ENCODE measurements around the gene MYH10.
A peak's percentile ranks its signal among the peaks of the same experiment; 100 is the strongest.

Gene MYH10

DNA sequence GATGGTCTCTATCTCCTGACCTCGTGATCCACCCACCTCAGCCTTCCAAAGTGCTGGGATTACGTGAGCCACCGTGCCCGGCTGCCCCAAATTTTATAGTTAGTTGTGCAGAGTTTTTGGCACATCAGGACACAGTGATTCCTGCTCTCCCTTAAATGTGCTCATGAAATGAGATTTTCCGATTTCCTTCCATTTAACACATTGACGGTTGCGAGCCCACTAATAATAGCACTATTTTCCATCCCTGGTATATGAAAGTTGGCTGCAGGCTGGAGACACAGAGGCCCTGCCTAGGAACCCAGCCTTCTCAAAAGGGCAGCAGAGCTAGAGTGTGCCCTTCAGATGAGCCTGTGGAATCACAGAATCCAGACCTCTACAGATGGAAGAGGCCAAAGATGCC lies 17.4 kb upstream of the MYH10 start:
- no peak for DNase-seq

DNA sequence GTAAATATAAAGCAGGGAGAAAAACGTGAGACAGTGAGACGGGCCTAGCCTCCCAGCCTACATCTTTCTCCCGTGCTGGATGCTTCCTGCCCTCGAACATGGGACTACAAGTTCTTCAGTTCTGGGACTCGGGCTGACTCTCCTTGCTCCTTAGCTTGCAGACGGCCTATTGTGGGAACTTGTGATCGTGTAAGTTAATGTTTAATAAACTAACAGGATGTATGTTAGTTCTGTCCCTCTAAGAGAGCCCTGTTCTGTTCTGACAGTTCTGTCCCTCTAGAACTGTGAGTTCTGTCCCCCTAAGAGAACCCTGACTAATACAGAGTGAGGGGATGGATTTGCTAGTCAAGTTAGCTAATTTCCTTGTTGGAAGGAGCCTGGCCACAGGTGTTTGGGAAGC lies 16.7 kb upstream of the MYH10 start:
- no peak for DNase-seq

DNA sequence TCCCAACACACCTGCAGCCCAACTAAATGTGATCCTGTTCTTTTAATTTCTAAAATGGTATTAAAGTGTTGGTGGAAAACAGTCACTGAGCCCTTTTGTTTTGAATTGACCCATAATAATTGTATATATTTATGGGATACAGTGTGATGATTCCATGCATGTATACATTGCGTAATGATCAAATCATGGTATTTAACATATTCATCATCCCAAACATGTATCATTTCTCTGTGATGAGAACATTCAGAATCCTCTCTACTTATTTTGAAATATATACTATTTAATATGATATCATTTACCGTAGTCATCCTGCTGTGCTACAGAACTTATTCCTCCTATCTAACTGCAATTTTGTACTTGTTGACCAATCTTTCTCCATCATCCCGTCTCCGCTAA lies 14.0 kb upstream of the MYH10 start:
- DNase-seq = no peak

DNA sequence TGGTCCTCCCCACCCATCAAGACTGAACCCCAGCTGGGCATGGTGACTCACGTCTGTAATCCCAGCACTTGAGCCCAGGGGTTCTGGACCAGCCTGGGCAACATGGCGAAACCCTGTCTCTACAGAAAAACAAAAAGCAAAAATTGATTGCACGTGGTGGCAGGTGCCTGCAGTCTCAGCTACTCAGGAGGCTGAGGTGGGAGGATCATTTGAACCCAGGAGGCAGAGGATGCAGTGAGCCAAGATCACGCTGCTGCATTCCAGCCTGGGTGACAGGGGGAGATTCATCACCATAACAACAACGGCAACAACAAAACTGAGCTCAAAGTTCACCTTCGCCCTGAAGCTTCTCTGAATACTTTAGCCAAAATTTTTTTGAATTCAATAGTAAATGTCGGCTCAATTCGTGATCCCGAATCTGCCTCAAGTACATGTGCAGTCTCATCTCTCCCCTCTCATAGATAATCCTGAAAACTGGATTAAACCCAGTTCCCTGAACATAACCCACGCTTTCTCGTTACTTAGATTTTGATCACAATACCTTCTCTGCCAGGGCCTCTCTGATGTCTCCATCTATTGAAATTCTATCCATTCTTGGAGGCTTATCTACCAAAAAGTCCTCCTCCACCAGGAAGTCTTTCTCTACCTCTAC lies 13.5 kb upstream of the MYH10 start:
- no peak for DNase-seq

DNA sequence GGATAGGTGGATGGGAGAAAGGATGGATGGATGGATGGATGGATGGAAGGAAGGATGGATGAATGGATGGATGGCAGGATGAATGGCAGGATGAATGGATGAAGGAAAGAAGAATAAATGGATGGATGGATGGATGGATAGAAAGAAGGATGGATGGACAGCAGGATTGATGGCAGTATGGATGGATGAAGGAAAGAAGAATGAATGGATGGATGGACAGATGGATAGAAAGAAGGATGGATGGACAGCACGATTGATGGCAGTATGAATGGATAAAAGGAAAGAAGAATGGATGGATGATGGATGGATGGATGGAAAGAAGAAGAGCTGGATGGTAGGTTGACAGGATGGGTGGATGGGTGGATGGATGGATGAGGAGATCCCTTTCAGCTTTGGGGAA lies 9.2 kb upstream of the MYH10 start:
- DNase-seq = no peak

DNA sequence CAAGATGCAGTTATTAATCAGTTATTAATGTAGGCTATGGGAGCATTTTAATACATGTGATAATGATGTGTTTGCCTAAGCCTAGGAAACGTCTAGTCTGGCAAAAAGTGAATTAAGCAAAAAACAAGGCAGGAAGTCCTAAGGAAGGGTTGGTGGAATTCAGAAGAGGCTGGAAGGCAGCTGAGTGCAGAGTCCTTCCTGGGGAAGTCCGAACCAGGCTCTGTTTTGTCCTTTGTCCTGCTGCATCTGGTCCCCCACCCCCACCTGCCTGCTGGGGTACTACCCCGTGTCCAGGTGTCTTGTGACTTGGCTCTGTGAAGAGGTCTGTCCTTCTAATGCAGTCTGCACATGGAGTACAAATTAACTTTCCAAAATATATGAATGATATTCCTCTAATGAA lies 1.5 kb upstream of the MYH10 start:
- no peak for DNase-seq

DNA sequence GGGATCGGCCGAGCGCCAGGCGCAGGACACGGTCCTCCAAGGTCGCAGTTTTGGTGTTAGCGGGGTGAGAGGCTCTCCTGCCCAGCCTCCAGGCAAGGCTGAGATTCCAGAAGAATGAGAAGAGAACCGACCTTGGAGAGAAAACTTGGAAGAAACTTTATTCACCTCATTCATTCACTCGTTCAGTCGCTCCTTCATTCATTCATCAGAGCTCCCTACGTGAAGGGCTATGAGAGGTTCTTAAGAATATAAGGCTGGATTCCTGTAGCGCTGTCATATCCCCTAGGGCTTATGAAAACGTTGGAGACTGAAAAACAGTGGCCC lies 991 bp upstream of the MYH10 start:
- no peak for DNase-seq

DNA sequence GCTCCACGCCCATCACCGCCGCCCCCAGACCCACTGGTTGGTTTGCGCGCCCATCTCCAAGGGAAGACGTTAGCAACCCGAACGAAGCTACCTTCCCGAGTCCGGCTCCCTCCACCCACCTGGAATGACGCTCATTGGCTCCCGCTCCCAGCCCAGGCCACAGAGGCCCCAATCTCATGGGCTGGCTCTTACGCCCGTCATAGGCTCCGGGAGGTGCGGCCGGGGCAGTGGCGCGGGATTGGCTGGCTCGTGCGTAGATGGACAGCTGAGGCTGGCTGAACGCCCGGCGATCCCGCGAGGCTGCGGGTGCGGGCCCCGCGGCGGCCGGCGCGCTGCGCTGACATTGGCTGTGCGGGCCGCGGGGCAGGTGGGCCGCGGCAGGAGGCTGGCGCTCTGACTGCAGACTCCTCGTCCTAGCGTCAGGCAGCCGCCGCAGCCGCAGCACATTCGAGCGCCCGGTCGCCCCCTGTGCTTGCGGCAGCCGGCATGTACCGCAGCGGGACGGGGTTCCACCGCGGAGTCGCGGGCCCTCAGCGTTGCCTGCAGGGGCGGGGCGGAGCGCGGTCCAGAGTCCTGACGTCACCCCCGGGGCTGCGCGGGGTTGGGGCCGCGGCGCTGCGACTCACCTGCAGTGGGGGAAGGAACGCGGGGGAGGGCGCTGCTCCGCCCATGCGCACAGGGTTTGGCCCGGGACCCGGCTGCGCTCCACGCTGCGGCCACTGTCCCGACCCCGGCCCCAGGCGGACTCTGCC lies 453 bp upstream of the MYH10 start:
- DNase-seq = peak; percentile 88

DNA sequence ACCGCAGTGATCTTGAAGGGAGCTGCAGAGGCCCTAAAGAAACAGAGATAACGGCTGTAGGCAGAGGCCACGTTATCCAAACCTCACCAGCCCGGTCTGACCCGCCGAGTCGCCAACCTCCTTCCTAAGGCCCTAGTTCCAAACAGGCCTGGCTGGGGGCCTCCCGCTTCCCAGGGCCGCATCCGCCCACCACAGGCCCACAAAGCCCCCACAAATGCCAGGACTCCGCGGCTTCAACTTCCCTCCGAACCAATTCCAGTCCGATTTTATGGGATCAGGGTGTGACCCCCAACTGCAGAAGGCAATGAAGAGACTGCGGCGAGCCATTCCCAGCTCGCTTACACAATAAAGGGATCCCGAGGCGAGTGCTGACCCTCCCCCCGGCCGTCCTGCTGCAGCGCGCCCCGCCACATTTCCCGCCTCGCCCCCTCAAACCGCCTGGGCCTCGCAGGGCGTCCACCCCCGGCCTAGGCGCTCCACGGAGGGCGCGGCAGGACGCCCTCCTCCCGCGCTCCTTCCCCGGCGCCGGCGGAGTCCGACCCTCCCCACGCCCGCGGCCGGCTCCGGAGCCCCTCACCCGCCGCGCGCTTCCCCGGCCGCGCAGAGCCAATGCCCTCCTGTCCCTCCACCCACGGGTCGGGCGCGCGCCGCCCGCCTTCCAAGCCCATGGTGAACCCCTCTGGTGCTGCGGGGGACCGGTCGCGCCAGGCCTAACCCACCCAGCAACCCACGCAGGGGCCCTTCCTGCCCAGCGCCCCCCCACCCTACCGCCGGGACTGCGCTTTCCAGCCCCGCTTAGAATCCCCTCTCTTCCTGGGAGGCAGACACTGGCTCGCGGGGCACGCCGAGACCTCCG lies 926 bp downstream of the MYH10 start:
- DNase-seq = no peak

DNA sequence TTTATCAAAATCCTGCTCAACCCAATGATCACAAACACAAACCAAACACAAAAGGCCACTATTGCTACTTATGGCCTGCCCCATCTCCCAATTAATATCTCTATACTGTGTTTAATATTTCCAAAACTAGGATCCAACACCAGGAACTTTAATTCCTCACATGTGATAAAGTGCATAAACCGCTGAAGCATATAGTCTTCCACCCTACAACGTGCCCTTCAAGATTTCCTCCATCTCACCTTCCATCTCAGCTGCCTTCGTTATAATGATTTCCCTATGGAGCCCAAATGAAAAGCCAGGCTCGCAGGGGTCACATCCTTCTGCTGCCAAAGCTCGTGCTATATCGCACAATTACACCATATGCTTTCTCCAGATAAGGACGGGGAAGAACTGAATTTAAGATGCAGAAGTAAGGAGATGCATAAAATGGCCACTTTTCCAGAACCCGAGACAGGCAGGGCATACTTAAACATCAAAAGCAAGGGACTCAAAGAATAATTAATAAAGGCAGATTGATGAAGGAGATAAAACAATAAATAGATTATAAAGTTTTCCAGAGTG lies 1.8 kb downstream of the MYH10 start:
- no peak for DNase-seq

DNA sequence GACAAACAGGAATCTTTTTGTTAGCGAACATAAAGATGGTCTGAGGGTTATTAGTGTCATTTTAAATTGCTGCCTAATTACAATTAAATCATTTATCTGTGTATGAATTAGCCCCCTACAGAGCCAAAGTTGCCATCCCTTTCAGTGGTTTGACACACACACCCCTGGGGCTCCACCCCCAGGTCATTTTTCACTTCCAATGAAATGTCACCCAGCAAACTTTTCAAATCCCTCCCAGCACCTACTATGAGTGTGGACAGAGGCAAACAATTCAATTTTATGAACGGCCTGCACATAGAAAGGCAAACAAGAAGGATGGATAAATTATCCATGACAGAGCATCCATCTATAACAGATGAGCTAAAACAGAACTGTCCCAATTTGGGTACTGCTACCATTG lies 2.4 kb downstream of the MYH10 start:
- no peak for DNase-seq

DNA sequence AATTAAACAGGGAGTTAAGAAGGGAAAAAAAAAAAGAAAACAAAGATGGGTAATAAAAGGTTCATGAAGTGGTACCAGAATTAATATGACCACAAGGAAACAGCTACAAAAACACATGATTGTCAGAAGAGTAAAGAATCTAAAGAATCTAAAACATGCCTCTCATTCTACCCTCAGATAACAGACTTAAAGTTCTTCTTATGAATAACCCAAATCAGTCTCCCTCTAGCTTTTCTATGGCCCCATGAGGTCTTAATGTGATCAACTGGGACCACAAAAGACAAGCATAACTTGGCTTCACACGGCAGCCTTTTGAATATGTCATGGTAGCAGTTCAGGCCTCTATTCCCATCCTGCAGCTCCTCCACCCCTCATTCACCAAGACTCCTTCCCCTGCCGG lies 6.9 kb downstream of the MYH10 start:
- no peak for DNase-seq

DNA sequence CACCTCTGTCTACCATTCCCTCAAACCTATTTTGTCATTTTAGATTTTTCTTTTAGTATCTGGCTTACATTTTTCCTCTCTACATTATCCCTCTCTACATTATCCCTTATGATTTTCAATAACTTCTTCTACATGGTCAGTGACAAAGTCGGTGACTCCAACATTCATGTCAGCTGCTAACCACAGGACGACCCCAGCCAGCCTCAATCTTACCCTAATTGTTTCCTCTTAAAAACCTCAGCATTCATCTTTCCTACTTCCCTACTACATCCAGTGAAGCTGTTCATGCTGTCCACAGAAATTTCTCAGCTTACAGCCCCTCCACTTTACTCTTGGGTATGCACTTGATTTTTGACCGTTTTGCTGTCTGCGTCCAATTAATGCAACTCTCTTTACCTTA lies 8.3 kb downstream of the MYH10 start:
- no peak for DNase-seq

DNA sequence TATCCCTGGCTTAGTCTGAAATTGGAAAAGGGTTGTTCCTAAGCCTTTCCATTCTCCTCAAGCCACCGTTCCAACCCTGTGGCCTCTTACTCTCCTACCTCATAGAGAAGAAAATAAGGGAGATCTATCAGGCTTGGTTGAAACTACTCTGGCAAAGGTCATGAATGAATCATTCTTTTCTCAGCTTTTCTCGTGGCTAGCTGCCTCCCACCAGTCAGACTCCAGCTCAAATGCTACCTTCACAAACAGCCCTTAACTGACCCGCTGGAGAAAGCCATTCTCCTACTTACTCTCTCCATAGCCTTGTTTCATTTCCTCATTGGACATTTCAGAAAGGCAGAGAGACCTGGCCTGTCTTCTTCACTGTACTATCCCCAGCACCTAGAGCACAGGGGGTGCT lies 8.9 kb downstream of the MYH10 start:
- no peak for DNase-seq

DNA sequence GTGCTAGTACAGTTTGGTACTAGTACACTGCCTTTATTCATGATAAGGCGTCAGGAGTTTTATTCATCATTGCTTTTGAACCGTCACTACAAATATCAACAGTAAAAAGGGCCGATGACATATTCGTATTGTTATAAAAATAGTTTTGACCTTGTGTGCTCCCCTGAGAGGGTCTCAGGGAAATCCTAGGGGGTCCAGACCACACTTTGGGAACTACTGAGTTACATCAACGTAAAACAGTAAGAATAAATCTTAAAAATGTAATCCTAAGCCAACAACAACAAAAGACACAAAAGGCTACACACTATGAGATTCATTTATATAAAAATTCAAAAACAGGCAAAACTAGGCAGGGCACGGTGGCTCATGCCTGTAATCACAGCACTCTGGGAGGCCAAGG lies 11.2 kb downstream of the MYH10 start:
- DNase-seq = no peak

DNA sequence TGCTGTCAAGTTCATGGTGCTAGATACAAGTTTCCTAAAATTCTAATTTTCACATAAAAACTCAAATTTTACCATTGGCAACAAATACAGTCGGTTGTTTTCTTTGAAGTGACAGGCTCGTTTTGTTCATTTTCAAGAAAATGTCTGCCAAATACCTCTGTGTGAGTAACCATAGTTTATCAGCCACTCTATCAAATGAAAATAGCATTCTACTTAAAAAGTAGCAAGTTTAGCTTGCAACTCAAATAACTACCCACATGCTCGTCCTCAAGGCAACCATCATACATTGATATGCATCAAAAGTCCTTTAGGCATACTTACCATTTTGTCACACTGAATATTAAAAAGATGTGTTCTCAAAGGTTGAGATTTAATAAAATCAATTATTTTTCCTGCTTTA lies 11.7 kb downstream of the MYH10 start:
- DNase-seq = no peak

DNA sequence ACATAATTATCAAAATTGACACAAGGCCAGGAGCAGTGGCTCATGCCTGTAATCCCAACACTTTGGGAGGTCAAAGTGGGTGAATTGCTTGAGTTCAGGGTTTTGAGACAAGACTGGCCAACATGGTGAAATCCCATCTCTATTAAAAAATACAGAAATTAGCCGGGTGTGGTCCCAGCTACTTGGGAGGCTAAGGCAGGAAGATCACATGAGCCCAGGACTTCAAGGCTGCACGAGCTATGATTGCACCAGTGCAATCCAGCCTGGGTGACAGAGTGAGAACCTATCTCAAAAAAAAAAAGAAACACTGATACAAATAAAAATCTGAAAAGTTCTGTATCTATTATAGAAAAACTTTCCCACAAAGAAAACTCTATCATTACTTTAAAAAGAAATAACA lies 15.5 kb downstream of the MYH10 start:
- no peak for DNase-seq

DNA sequence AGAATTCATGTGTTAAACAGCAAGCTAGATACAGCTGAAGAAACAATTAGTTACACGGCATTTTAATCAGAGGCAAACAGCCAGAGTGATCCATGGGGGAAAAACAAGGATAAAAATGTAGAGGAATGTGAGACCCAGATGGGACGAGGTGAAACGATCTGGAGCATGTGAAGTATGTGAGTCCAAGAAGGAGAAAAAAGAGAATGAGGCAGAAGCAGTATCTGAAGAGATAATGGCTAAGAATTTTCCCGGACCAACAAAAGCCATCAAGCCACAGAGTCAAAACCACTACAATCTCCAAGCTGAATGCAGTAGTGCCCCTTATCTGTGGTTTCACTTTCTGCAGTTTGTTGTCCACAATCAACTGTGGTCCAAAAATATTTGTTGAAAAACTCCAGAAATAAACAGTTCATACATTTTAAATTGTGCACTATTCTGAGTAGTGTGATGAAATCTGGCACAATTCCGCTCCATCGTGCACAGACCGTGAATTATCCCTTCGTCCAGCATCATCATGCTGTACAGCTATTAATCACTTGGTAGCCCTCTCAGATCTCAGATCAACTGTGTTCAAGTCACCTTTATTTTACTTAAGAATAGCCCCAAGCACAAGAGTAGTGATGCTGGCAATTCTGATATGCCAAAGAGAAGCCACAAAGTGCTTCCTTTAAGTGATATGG lies 18.8 kb downstream of the MYH10 start:
- no peak for DNase-seq

DNA sequence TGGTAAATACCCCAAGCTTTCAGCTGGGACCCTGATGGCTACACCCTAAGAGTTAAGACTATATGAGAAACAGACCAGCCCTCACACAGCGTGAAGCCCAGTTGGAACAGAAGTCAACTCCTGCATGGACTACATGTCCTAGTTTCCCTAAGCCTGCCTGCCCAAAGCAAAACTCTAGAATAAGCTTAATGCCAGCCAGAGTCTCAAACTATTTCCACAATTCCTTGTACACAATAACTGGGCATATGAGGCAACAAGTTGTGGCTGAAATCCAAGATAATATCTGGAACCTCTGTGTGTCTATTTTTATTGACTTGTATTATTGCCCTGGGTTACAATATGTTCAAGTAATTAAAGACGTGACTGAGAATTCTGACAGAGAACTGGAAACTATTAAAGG lies 19.4 kb downstream of the MYH10 start:
- no peak for DNase-seq

DNA sequence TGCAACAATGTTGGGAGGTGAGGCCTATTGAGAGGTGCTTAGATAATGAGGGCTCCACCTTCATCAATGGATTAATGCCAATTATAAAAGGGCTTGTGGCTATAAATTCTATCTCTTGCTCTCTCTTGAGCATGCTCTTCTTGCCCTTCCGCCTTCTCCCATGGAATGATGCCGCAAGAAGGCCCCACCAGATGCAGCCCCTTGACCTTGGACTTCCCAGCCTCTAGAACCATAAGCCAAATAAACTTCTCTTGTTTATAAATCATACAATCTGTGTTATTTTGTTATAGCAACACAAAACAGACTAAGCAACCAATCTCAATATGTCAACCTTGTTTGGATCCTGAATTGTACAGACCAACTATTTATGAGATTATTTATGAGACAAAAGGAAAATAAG lies 20.0 kb downstream of the MYH10 start:
- DNase-seq = no peak

DNA sequence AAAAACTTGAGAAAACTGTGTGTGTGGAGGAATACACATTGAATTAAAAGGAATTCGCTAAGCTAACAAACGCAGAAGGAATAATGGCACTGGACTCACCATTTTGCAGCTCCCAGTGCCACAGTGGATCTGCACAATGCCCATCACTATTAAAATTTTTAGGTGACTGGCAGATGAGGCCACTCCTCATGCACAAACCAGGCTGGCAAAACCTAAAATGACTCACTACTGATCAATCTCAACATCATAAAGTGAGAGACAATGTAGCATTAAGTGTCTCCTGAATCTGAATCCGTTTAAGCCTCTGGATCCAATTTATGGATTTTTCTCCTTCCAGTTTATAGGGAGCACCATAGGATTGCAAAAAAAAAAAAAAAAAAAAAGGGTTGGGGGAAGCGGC lies 20.6 kb downstream of the MYH10 start:
- no peak for DNase-seq

DNA sequence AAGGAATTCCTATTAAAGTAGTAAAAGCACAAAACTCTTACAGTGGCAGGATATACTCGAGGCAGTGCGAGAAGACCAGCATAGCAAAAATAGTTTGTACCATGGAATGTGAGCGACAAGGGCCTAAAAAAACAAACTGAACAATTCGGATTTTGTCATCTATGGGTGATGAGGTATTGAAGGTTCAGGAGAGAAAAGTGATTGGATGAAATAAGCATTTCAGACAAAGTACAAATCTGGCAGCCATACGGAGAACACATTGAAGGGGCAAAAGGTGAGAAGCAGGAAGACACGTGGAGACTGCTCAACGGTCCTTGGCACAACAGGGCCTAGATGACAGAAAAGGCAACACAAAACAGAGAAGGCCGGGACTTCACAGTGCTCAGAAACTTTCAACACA lies 22.5 kb downstream of the MYH10 start:
- DNase-seq = no peak

DNA sequence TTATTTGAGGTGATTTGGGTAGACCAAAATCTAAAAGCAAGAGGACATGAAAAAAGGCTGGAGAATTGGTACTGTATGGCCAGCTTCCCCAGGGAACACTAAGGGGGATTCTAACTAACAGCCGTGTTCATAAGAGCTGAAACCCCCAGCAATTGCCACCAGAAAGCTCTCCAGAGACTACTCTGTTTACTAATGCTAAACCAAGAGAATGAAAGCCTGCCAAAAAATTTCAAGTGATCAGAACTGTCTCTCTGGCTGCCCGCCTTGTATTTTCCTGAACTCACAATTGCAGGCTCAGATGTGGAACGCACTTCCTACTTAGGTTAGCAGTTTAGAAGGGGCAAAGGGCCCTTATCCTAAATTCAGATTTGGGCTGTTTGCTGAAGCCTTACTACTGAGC lies 24.1 kb downstream of the MYH10 start:
- no peak for DNase-seq

All from NCI-H1417 treated with DMSO at 0.1 percent for 48 hours (cell line).